Measurements from ENCODE around the gene ZBED5.
"Not testable (repeated sequence)": the region's sequence is repeated elsewhere in the genome, so short reads cannot be mapped to it uniquely, and the experiment has no call there.

Gene ZBED5

GRCh38 chr11:10857709-10858438 lies at the start of gene ZBED5:
Gene ZBED5 (minus strand): TSS chr11:10858053. CDS start chr11:10854945, 3,108 bp downstream.
- peak; percentile 87 to 88 for DNase-seq (ENCODE audit: low read depth in 2 of 2)

- DNase-seq (ENCODE audit: low read depth in 2 of 2) = no peak
Measured at GRCh38 chr11:10906521-10906920, 48.7 kb upstream of the ZBED5 start.

- no peak for DNase-seq (ENCODE audit: low read depth in 2 of 2)
Measured at GRCh38 chr11:10902301-10903063, 44.6 kb upstream of the ZBED5 start.

GRCh38 chr11:10900681-10901415 lies 43.0 kb upstream of the ZBED5 start:
- no peak for DNase-seq (ENCODE audit: low read depth in 2 of 2)

- no peak for DNase-seq (ENCODE audit: low read depth in 2 of 2)
Measured at GRCh38 chr11:10899121-10899830, 41.4 kb upstream of the ZBED5 start.

- DNase-seq (ENCODE audit: low read depth in 2 of 2) = no peak
Measured at GRCh38 chr11:10898763-10899025, 40.8 kb upstream of the ZBED5 start.

GRCh38 chr11:10898003-10898762 lies 40.3 kb upstream of the ZBED5 start:
- DNase-seq (ENCODE audit: low read depth in 2 of 2) = no peak

GRCh38 chr11:10897150-10897549 lies 39.3 kb upstream of the ZBED5 start:
- no peak for DNase-seq (ENCODE audit: low read depth in 2 of 2)

- no peak for DNase-seq (ENCODE audit: low read depth in 2 of 2)
Measured at GRCh38 chr11:10896493-10896892, 38.6 kb upstream of the ZBED5 start.

- no peak for DNase-seq (ENCODE audit: low read depth in 2 of 2)
Measured at GRCh38 chr11:10895285-10895684, 37.4 kb upstream of the ZBED5 start.

GRCh38 chr11:10894666-10895065 lies 36.8 kb upstream of the ZBED5 start:
- no peak for DNase-seq (ENCODE audit: low read depth in 2 of 2)

- DNase-seq (ENCODE audit: low read depth in 2 of 2) = no peak
Measured at GRCh38 chr11:10893714-10894151, 35.9 kb upstream of the ZBED5 start.

GRCh38 chr11:10892250-10892649 lies 34.4 kb upstream of the ZBED5 start:
- DNase-seq (ENCODE audit: low read depth in 2 of 2) = no peak

GRCh38 chr11:10891151-10891720 lies 33.4 kb upstream of the ZBED5 start:
- no peak for DNase-seq (ENCODE audit: low read depth in 2 of 2)

GRCh38 chr11:10890083-10890482 lies 32.2 kb upstream of the ZBED5 start:
- not testable (repeated sequence) for DNase-seq (ENCODE audit: low read depth in 2 of 2)

- no peak for DNase-seq (ENCODE audit: low read depth in 2 of 2)
Measured at GRCh38 chr11:10887307-10887706, 29.5 kb upstream of the ZBED5 start.

- DNase-seq (ENCODE audit: low read depth in 2 of 2) = no peak
Measured at GRCh38 chr11:10886652-10887250, 28.9 kb upstream of the ZBED5 start.

GRCh38 chr11:10885703-10886363 lies 28.0 kb upstream of the ZBED5 start:
- DNase-seq (ENCODE audit: low read depth in 2 of 2) = no peak

- not testable (repeated sequence) for DNase-seq (ENCODE audit: low read depth in 2 of 2)
Measured at GRCh38 chr11:10884292-10884691, 26.4 kb upstream of the ZBED5 start.

GRCh38 chr11:10881892-10882291 lies 24.0 kb upstream of the ZBED5 start:
- no peak for DNase-seq (ENCODE audit: low read depth in 2 of 2)
